Measurements from ENCODE around the gene CYBC1.

GRCh38 chr17:82407255-82407654, 43.3 kb downstream of the CYBC1 start:
- TF ChIP-seq SUZ12 (IDR thresholded peaks at IDR 0.05): no peak
- no peak for TF ChIP-seq TARDBP (IDR thresholded peaks at IDR 0.05)
- no peak for TF ChIP-seq ARNT (IDR thresholded peaks at IDR 0.05)
- TF ChIP-seq BHLHE40 (IDR thresholded peaks at IDR 0.05; ENCODE audit: borderline replicate concordance): no peak
- no peak for TF ChIP-seq L3MBTL2 (conservative IDR thresholded peaks at IDR 0.05)
- no peak for TF ChIP-seq FOXM1 (IDR thresholded peaks at IDR 0.05; ENCODE audit: borderline replicate concordance)

Data from HEK293T (cell line).